ENCODE results near the gene ANKRD24. TPM values are rescaled to one million over a fixed set of nuclear protein-coding genes. Genes with fewer than 3 reads are reported as not detected.
A peak's percentile ranks its signal among the peaks of the same experiment; 100 is the strongest.

ANKRD24 gene
- total and polyA plus RNA-seq, 2 of the 13 experiments (the other 11 are each of a cell fraction or from before 2014, with no cell fraction given) = 0.13 to 0.24 TPM

- DNase-seq (ENCODE audit: low spot score) (no peak), FAIRE-seq (no peak), ATAC-seq (no peak)
- POLR2A ChIA-PET = no interaction called here
- Histone ChIP-seq H3K79me2 (ENCODE audit: insufficient read depth, low read length) (no peaks in the 10 kb centered on the region), H2AFZ (ENCODE audit: low read length) (no peak overlapping the region), H3K4me1 (ENCODE audit: insufficient read depth, low read length) (no peaks in the 10 kb centered on the region), H3K9me3 (ENCODE audit: low read length) (no peaks in the 10 kb centered on the region), H3K27me3 (ENCODE audit: control insufficient read depth in 1 of 2, insufficient read depth in 2 of 2, low read length in 2 of 2) (no peaks in the 10 kb centered on the region), H3K27ac (ENCODE audit: extremely low read length, insufficient read depth, low read length) (no peak overlapping the region), H3K36me3 (replicated peaks in 1 of 2; ENCODE audit: control insufficient read depth in 1 of 2, insufficient read depth in 2 of 2, low read length in 2 of 2) (no peaks in the 10 kb centered on the region; a peak in 2 of 5 replicates), H4K20me1 (ENCODE audit: insufficient read depth, low read length) (peaks cover 4% of the 10 kb centered on the region; the same call in 1 of the 2 replicates), H3K4me2 (ENCODE audit: low read depth, low read length) (no peak overlapping the region), H3K4me3 (replicated peaks in 1 of 3; ENCODE audit: insufficient read depth in 1 of 3, low read depth in 2 of 3, low read length in 3 of 3) (no peak overlapping the region), H3K9ac (ENCODE audit: insufficient read depth, low read depth, low read length) (no peak overlapping the region)
- no TSS peak for BruUV-seq (replicated peaks)
- WGBS (ENCODE audit: low lambda C conversion rate) = 98% methylated on average over 7 of the region's 41 CpGs
- in situ Hi-C loops (cut with HindIII; ENCODE audit: extremely low pct_ligation_motif_present, low pct_unique_long_range_greater_than_20kb) (no loop called here), intact Hi-C loops (cut with micrococcal nuclease; ENCODE audit: unreplicated experiment) (no loop called here)
- TF ChIP-seq ZBTB33 (CRISPR knock-in tag; IDR thresholded peaks at IDR 0.05) (peak; percentile 68), ZNF44 (CRISPR knock-in tag; IDR thresholded peaks at IDR 0.05) (no peak)
- CTCF ChIA-PET (ENCODE audit: low intra/inter-chr PET ratio, low total read pairs) = no interaction called here
These were observed 7.4 kb upstream of the ANKRD24 start for GRCh38 chr19:4174895-4175668.

- in situ Hi-C loops (cut with HindIII; ENCODE audit: extremely low pct_ligation_motif_present, low pct_unique_long_range_greater_than_20kb) = no loop called here
- WGBS (ENCODE audit: low lambda C conversion rate) = 85% methylated on average over 5 of the region's 12 CpGs
- CTCF ChIA-PET (ENCODE audit: low intra/inter-chr PET ratio, low total read pairs) = no interaction called here
- H3K9ac ChIP-seq (ENCODE audit: insufficient read depth, low read depth, low read length) = no peak overlapping the region
- DNase-seq (ENCODE audit: low spot score) (no peak), FAIRE-seq (no peak), ATAC-seq (no peak)
- peaks cover 4% of the 10 kb centered on the region; the same call in 1 of the 2 replicates for H4K20me1 ChIP-seq (ENCODE audit: insufficient read depth, low read length)
- no peaks in the 10 kb centered on the region for H3K27me3 ChIP-seq (ENCODE audit: control insufficient read depth in 1 of 2, insufficient read depth in 2 of 2, low read length in 2 of 2)
- no peaks in the 10 kb centered on the region; a peak in 2 of 5 replicates for H3K36me3 ChIP-seq (replicated peaks in 1 of 2; ENCODE audit: control insufficient read depth in 1 of 2, insufficient read depth in 2 of 2, low read length in 2 of 2)
- peaks cover 5% of the 10 kb centered on the region for H3K4me1 ChIP-seq (ENCODE audit: insufficient read depth, low read length)
- H2AFZ ChIP-seq (ENCODE audit: low read length) = no peak overlapping the region
- H3K4me3 ChIP-seq (replicated peaks in 1 of 3; ENCODE audit: insufficient read depth in 1 of 3, low read depth in 2 of 3, low read length in 3 of 3) = no peak overlapping the region
- no peak overlapping the region for H3K27ac ChIP-seq (ENCODE audit: extremely low read length, insufficient read depth, low read length)
- no peak for TF ChIP-seq ZNF552 (CRISPR knock-in tag; IDR thresholded peaks at IDR 0.05; ENCODE audit: borderline replicate concordance)
- TF ChIP-seq ZNF589 (CRISPR knock-in tag; conservative IDR thresholded peaks at IDR 0.05) = no peak
- TF ChIP-seq NR3C1 (CRISPR knock-in tag; IDR thresholded peaks at IDR 0.05) = no peak
- TF ChIP-seq FOXJ3 (CRISPR knock-in tag; IDR thresholded peaks at IDR 0.05; ENCODE audit: borderline replicate concordance) = no peak
- TF ChIP-seq ETV5 (CRISPR knock-in tag; IDR thresholded peaks at IDR 0.05; ENCODE audit: borderline replicate concordance) = no peak
- no peak for TF ChIP-seq YEATS2 (CRISPR knock-in tag; IDR thresholded peaks at IDR 0.05; ENCODE audit: borderline replicate concordance)
- no peak for TF ChIP-seq ZNF160 (CRISPR knock-in tag; IDR thresholded peaks at IDR 0.05)
- no peak for TF ChIP-seq CREM (IDR thresholded peaks at IDR 0.05)
- TF ChIP-seq CREM (CRISPR knock-in tag; IDR thresholded peaks at IDR 0.05) = no peak
- no peak for TF ChIP-seq SUZ12 (IDR thresholded peaks at IDR 0.05; ENCODE audit: low read depth, low read length)
- no peak for TF ChIP-seq CREBL2 (CRISPR knock-in tag; IDR thresholded peaks at IDR 0.05; ENCODE audit: borderline replicate concordance)
- no peak for TF ChIP-seq ZNF800 (CRISPR knock-in tag; IDR thresholded peaks at IDR 0.05)
- TF ChIP-seq SMARCC2 (IDR thresholded peaks at IDR 0.05) = no peak
- H3K9me3 ChIP-seq (ENCODE audit: low read length) = no peaks in the 10 kb centered on the region
- intact Hi-C loops (cut with micrococcal nuclease; ENCODE audit: unreplicated experiment) = no loop called here
- no peak overlapping the region for H3K4me2 ChIP-seq (ENCODE audit: low read depth, low read length)
- H3K79me2 ChIP-seq (ENCODE audit: insufficient read depth, low read length) = no peaks in the 10 kb centered on the region
- no TSS peak for BruUV-seq (replicated peaks)
- POLR2A ChIA-PET = no interaction called here
These were observed 6.9 kb upstream of the ANKRD24 start for GRCh38 chr19:4175669-4175931.
